Measurements from ENCODE around the gene YARS1.

Gene YARS1

DNA sequence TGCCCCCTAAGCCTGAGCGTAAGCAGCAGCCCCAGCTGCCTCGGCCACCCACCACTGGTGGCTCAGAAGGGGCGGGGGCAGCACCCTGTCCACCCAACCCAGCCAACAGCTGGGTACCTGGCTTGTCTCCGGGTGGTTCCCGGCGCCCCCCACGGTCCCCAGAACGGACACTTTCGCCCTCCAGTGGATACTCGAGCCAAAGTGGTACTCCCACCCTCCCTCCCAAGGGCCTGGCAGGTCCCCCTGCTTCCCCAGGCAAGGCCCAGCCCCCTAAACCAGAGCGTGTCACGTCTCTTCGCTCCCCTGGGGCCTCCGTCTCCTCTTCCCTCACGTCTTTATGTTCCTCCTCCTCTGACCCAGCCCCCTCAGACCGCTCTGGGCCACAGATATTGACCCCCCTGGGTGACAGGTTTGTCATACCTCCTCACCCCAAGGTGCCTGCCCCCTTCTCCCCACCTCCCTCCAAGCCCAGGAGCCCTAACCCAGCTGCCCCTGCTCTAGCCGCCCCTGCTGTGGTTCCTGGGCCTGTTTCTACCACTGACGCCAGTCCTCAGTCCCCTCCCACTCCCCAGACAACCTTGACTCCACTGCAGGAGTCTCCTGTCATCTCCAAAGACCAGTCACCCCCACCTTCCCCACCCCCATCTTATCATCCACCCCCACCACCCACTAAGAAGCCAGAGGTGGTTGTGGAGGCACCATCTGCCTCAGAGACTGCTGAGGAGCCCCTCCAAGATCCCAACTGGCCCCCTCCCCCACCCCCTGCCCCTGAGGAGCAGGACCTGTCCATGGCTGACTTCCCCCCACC lies 46.2 kb downstream of the YARS1 start:
- Histone ChIP-seq H3K9ac (ENCODE audit: low read length) (no peak overlapping the region), H3K36me3 (replicated peaks; ENCODE audit: low read depth, low read length) (peaks cover 8% of the 10 kb centered on the region), H3K4me2 (ENCODE audit: low read length) (no peak overlapping the region), H3K79me2 (ENCODE audit: low read length) (no peaks in the 10 kb centered on the region), H2AFZ (ENCODE audit: low read depth, low read length) (no peak overlapping the region), H3K4me3 (ENCODE audit: low read length) (no peak overlapping the region), H3K27ac (ENCODE audit: low read length) (no peak overlapping the region), H3K4me1 (ENCODE audit: low read length) (no peaks in the 10 kb centered on the region), H4K20me1 (ENCODE audit: insufficient read depth, low read length) (no peaks in the 10 kb centered on the region), H3K27me3 (ENCODE audit: low read depth, low read length) (no peaks in the 10 kb centered on the region), H3K9me3 (ENCODE audit: insufficient read depth, low read length) (no peaks in the 10 kb centered on the region)
- TF ChIP-seq CTCF (IDR thresholded peaks at IDR 0.05; ENCODE audit: low read depth, low read length) (no peak), EZH2phosphoT487 (IDR thresholded peaks at IDR 0.05; ENCODE audit: low read depth) (no peak)

- Histone ChIP-seq H3K36me3 (replicated peaks; ENCODE audit: low read depth, low read length) (peaks cover 3% of the 10 kb centered on the region), H2AFZ (ENCODE audit: low read depth, low read length) (no peak overlapping the region), H3K4me3 (ENCODE audit: low read length) (no peak overlapping the region), H3K9me3 (ENCODE audit: insufficient read depth, low read length) (no peaks in the 10 kb centered on the region), H3K27me3 (ENCODE audit: low read depth, low read length) (no peaks in the 10 kb centered on the region), H3K79me2 (ENCODE audit: low read length) (no peaks in the 10 kb centered on the region), H3K4me1 (ENCODE audit: low read length) (no peaks in the 10 kb centered on the region), H3K4me2 (ENCODE audit: low read length) (no peak overlapping the region), H3K27ac (ENCODE audit: low read length) (no peak overlapping the region), H4K20me1 (ENCODE audit: insufficient read depth, low read length) (no peaks in the 10 kb centered on the region), H3K9ac (ENCODE audit: low read length) (no peak overlapping the region)
- TF ChIP-seq EZH2phosphoT487 (IDR thresholded peaks at IDR 0.05; ENCODE audit: low read depth) (no peak), CTCF (IDR thresholded peaks at IDR 0.05; ENCODE audit: low read depth, low read length) (no peak)
These were observed 46.9 kb downstream of the YARS1 start for GRCh38 chr1:32770221-32770731.

DNA sequence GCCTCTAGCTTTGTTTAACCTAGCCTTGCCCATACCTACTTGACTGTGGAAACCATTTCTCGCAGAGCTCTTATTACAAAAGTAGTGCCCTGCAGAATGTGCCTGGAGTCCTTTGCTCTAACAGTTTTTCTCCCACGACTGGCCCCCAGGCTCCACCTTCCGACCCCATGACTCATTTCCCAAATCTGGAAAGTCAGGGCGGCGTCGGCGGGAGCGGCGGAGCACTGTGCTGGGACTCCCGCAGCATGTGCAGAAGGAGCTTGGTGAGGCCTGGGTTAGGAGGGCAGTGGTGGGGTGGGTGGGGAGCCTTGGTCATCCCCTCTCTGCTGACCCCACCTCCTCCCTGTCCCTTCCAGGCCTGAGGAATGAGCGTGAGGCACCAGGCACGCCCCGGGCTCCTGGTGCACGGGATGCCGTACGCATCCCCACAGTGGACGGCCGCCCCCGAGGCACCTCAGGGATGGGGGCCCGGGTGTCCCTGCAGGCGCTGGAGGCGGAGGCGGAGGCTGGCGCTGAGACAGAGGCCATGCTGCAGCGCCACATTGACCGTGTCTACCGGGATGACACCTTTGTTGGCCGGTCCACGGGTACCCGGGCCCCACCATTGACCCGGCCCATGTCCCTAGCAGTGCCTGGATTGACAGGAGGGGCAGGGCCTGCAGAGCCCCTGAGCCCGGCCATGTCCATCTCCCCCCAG lies 47.5 kb downstream of the YARS1 start:
- Histone ChIP-seq H4K20me1 (ENCODE audit: insufficient read depth, low read length) (no peaks in the 10 kb centered on the region), H3K9me3 (ENCODE audit: insufficient read depth, low read length) (no peaks in the 10 kb centered on the region)

More for the DNA sequence above, 47.5 kb downstream of the YARS1 start:
- Histone ChIP-seq H3K9ac (ENCODE audit: low read length) (no peak overlapping the region), H3K4me3 (ENCODE audit: low read length) (no peak overlapping the region), H3K79me2 (ENCODE audit: low read length) (no peaks in the 10 kb centered on the region), H3K4me2 (ENCODE audit: low read length) (no peak overlapping the region), H3K27me3 (ENCODE audit: low read depth, low read length) (no peaks in the 10 kb centered on the region), H3K4me1 (ENCODE audit: low read length) (no peaks in the 10 kb centered on the region), H2AFZ (ENCODE audit: low read depth, low read length) (no peak overlapping the region), H3K36me3 (replicated peaks; ENCODE audit: low read depth, low read length) (no peaks in the 10 kb centered on the region), H3K27ac (ENCODE audit: low read length) (no peak overlapping the region)
- TF ChIP-seq EZH2phosphoT487 (IDR thresholded peaks at IDR 0.05; ENCODE audit: low read depth) (no peak), CTCF (IDR thresholded peaks at IDR 0.05; ENCODE audit: low read depth, low read length) (no peak)

All from OCI-LY3 (cell line).